Measurements from ENCODE around the gene SLC1A5.

DNA sequence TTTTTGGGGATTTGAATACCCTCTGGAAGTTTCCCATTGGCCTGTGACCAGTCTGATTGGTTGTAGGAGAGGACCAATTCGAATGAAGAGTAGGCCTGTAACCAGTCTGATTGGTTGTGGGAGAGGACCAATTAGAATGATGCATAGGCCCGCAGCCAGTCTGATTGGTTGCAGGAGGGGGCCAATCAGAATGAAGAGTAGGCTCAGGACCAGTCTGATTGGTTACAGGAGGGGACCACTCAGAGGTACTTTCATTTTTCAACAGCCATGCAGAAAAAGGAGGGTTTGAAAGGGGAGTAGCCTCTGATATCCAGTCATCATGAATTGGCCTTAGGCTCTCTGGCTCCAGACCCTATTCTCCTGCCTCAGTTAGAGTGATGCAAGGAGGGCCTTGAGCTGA, 30.4 kb upstream of the SLC1A5 start:
- TF ChIP-seq POLR2AphosphoS5 (IDR thresholded peaks at IDR 0.05; ENCODE audit: low read depth, low read length) (no peak), POLR2A (IDR thresholded peaks at IDR 0.05; ENCODE audit: borderline replicate concordance, extremely low read depth, insufficient read depth, insufficient read length) (no peak), SP1 (IDR thresholded peaks at IDR 0.05; ENCODE audit: low read depth) (peak; percentile 32; the same call in 1 of the 2 replicates), RAD21 (IDR thresholded peaks at IDR 0.05; ENCODE audit: low read depth) (no peak), EZH2 (IDR thresholded peaks at IDR 0.05) (no peak)
- TF ChIP-seq, protein P1, sequence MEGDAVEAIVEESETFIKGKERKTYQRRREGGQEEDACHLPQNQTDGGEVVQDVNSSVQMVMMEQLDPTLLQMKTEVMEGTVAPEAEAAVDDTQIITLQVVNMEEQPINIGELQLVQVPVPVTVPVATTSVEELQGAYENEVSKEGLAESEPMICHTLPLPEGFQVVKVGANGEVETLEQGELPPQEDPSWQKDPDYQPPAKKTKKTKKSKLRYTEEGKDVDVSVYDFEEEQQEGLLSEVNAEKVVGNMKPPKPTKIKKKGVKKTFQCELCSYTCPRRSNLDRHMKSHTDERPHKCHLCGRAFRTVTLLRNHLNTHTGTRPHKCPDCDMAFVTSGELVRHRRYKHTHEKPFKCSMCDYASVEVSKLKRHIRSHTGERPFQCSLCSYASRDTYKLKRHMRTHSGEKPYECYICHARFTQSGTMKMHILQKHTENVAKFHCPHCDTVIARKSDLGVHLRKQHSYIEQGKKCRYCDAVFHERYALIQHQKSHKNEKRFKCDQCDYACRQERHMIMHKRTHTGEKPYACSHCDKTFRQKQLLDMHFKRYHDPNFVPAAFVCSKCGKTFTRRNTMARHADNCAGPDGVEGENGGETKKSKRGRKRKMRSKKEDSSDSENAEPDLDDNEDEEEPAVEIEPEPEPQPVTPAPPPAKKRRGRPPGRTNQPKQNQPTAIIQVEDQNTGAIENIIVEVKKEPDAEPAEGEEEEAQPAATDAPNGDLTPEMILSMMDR (IDR thresholded peaks at IDR 0.05 in 2 of 3, conservative IDR thresholded peaks at IDR 0.05 in 1 of 3; ENCODE audit: borderline replicate concordance in 1 of 3, insufficient read depth in 1 of 3, low read depth in 2 of 3, low read length in 2 of 3): no peak

Measured in HCT116 (cell line).